ENCODE results near the gene CYB561D2.

CYB561D2 gene

GRCh38 chr3:50393061-50393460 lies 42.4 kb downstream of the CYB561D2 start:
- DNase-seq = no peak

- DNase-seq = no peak
Observed at GRCh38 chr3:50395070-50395860, 44.6 kb downstream of the CYB561D2 start.

- no peak for DNase-seq
Observed at GRCh38 chr3:50396502-50396901, 45.8 kb downstream of the CYB561D2 start.

DNA sequence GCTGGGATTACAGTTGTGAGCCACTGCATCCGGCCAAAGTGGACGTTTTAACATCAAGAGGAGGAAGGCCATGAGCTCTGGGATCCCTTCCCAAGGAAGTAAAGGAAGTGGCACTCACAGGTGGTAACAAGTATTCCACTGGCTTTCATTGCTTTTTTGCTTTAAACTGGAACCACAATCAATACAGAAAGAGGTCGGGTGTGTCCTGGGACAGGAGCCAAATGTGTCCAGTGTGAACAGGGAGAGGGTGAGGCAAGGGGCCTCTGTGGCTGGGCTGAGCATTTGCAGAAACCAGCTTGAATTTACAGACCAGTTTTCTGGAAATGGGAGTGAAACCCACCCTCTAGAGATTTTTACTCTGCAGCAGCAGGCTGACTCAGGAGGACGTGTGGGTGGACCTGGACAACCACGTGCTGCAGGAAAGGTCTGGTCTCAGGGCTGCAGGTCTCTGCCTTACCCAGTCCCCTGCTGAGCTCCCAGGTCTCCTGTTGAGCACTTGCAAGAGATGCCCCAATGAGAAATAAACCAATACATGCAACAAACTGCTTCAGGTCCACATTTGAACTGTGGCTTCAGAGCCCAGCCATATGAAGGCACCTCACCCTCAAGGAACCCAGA lies 51.4 kb downstream of the CYB561D2 start:
- DNase-seq = no peak
